Activated CD4-positive, CD25-positive, alpha-beta regulatory T cell treated with anti-CD3 and anti-CD28 coated beads, Interleukin-2, amount 50 U/mL, for 16 hours (primary cell): ENCODE results near the gene RPRM.
"Not testable (repeated sequence)": the region's sequence is repeated elsewhere in the genome, so short reads cannot be mapped to it uniquely, and the experiment has no call there.

Experiments used
- DNase-seq: peaks from one replicate; pipeline ENCODE4 v3.0.0-alpha.2; 2020; ENCODE audit warnings: low read depth, low spot score

Gene RPRM

DNA sequence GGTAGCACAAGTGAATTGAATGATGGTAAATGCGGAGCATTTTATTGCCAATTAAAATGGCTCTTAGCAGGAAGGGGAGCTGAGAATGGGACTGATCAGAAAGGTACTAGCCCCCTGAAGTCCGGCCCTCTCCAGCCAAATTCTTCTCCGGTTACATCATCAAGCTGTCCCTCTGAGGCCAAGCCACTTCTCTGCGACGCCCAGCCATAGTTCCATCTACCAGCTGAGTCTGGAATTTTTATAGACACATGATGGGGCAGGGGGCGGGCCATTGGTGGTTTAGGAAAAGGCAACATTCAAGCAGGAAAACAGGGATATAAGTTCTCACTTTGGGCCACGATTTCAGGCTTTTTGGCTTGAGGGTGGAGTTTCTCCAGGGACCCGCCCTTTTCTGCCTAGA lies 22.7 kb downstream of the RPRM start:
- no peak for DNase-seq

DNA sequence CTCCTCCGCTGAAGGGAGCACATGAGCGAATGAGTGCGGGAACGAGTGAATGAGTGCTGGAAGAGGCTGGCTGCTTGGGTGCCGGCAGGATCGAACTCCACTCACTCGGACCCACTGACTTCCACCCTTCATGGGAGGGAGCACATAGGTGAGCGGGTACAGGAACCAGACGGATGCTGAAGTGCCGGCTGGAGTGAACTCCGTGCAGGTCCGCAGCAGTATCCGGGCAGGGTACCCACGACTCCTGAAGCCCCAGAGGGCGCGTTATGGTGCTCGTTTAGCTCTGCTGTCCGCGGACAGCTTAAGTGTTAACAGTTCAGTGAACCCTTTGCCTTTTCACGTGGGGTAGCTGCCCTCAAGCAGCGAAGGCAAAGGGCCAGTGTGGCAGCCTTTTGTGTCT lies 23.2 kb downstream of the RPRM start:
- DNase-seq, result no peak

GRCh38 chr2:153451611-153452010 lies 27.0 kb downstream of the RPRM start:
- no peak for DNase-seq

DNA sequence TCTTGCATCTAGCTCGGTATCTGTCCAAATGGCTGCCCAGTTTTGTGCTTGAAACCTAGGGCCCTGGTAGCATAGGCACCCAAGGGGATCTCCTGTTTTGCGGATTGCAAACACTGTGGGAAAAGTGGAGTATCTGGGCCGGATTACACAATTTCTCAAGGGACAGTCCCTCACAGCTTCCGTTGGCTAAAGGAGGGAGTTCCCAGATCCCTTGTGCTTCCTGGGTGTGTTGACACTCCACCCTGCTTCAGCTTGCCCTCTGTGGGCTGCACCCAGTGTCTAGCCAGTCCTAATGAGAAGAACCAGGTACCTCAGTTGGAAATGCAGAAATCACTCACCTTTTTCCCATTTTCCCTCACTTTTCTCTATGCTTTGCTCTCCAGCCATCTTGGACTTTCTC lies 35.5 kb downstream of the RPRM start:
- no peak for DNase-seq

DNA sequence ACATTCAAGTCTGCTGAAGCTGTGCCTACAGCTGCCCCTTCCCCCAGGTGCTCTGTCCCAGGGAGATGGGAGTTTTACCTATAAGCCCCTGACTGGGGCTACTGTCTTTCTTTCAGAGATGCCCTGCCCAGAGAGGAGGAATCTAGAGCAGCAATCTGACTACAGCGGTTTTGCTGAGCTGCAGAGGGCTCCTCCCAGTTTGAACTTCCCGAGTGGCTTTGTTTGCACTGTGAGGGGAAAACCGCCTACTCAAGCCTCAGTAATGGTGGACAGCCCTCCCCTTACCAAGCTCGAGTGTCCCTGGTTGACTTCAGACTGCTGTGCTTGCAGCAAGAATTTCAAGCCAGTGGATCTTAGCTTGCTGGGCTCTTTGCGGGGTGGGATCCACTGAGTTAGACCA lies 35.9 kb downstream of the RPRM start:
- DNase-seq, result not testable (repeated sequence)

DNA sequence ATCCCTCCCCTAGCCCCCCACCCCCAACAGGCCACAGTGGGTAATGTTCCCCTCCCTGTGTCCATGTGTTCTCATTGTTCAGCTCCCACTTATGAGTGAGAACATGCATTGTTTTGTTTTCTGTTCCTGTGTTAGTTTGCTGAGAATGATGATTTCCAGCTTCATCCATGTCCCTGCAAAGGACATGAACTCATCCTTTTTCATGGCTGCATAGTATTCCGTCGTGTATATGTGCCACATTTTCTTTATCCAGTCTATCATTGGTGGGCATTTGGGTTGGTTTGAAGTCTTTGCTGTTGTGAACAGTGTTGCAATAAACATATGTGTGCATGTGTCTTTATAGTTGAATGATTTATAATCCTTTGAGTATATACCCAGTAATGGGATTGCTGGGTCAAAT lies 38.5 kb downstream of the RPRM start:
- not testable (repeated sequence) for DNase-seq

DNA sequence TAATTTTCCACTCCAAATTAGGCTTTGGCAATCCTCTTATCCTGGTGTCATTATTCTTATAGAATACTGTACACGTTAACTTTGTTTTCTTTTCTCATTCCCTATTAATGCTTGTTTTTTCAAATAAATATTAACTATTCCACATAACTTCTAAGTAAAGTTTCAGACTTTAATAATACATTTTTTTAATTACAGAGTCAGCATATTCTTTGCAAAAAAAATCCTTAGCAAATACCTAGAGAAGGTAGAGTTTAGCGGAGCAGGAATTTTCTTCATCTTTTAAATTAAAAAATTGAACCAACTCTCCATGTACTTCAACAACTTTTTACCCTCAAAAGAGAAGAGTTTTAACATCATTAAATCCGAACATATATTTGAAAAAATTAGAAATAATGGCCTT lies 45.2 kb downstream of the RPRM start:
- DNase-seq, result no peak

DNA sequence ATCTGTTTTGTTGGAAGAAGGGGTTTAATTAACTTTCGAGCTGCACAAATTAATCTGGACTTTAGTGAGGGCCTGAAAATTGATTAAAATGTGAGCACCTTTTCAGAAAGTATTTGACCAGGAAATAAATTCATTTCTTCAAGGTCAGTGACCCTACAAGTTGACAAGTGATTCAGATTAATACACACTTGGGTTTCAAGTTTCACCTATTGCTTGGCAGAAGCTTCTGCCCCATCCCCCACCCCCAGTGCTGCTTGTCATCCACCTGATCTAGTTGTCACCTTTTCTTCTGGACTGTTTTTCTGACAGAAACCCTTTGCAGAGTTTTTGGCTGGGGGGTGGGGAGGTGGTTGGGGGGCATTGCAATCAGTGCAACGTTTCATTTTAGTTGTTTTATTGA lies 46.2 kb downstream of the RPRM start:
- no peak for DNase-seq

DNA sequence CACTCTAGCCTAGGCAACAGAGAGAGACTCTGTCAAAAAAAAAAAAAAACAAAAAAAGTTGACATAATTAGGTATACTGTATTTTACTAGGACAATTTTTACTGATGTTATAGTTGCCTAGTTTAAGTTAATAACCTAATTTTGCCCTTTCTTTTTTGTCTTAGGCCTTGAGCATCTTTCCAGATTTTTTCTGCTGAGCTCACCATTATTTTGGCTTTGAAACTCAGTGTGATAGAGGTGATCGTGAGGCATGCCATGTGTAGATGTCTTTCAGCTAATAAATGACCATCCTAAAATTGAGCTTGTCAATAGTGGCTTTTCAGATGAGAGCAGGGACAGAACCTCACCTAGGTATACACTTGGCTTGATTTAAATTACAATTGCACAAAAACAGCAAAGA lies 47.4 kb downstream of the RPRM start:
- DNase-seq, result no peak
